BLaER1 treated with 17β-estradiol and CSF1 and Interleukin-3, amounts not matched to agents 10 nM and 100 nM (cell line): Measurements from ENCODE around the gene SYNE3.

Experiments used
- H3K27ac ChIP-seq, 11 experiments: shearing (Covaris generic); formaldehyde crosslinking; 2 replicates each; pipeline ENCODE4 v1.8.1; 2022
- H3K27me3 ChIP-seq, 11 experiments: shearing (Covaris generic); formaldehyde crosslinking; 2 replicates each; pipeline ENCODE4 v1.8.1; 2022
- H3K36me3 ChIP-seq, 11 experiments: shearing (Covaris generic); formaldehyde crosslinking; 2 replicates each; pipeline ENCODE4 v1.8.1; 2022
- H3K4me1 ChIP-seq, 10 experiments: shearing (Covaris generic); formaldehyde crosslinking; 2 replicates each; pipeline ENCODE4 v1.8.1; 2022
- H3K4me2 ChIP-seq, 11 experiments: shearing (Covaris generic); formaldehyde crosslinking; 2 replicates each; pipeline ENCODE4 v1.8.1; 2022
- H3K4me3 ChIP-seq, 10 experiments: shearing (Covaris generic); formaldehyde crosslinking; 2 replicates each; pipeline ENCODE4 v1.8.1; 2022
- H3K9ac ChIP-seq, 11 experiments: shearing (Covaris generic); formaldehyde crosslinking; 2 replicates each; pipeline ENCODE4 v1.8.1; 2022
- H3K9me3 ChIP-seq, 11 experiments: shearing (Covaris generic); formaldehyde crosslinking; replicated peaks in 1 of 11; 2 replicates each; pipeline ENCODE4 v1.8.1; 2022
- H4K20me1 ChIP-seq, 11 experiments: shearing (Covaris generic); formaldehyde crosslinking; 2 replicates each; pipeline ENCODE4 v1.8.1; 2022
- Cebpa-rat ChIP-seq, 11 experiments: shearing (Covaris generic); IDR thresholded peaks; 2 replicates each; pipeline ENCODE4 v1.8.1; 2022

SYNE3 gene

GRCh38 chr14:95553141-95553540 is 36.7 kb upstream of the SYNE3 start:
- H3K4me2 ChIP-seq: no peak overlapping the region

DNA sequence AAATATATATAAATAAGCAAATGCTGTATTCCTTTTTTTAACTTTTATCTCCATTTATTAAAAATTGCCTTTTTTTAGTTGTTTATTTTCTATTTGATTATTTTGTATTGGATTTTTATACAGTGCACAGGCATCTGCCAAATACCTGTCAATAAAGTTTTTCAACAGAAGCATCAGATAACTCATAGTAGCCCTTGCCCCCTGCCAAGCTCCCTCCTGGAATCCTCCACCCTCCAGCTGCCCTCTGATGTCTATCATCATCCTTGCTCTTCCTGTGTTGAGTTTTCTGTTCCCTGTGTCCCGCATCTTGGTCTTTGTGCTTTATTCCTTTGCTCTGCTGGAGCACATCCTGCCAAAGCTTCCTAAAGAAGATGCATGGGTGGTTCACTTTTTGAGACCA is 35.0 kb upstream of the SYNE3 start:
- H3K27ac ChIP-seq: no peak overlapping the region
- no peak overlapping the region for H3K4me2 ChIP-seq
- peaks cover 0 to 37% (median 9%) of the 10 kb centered on the region in 11 experiments; a peak in 6 of 22 replicates for H4K20me1 ChIP-seq
- H3K9ac ChIP-seq: no peak overlapping the region
- H3K4me3 ChIP-seq: no peak overlapping the region
- no peak for TF ChIP-seq Cebpa-rat (IDR thresholded peaks at IDR 0.05)
- no peaks in the 10 kb centered on the region for H3K27me3 ChIP-seq
- H3K36me3 ChIP-seq: peaks cover 3 to 51% (median 35%) of the 10 kb centered on the region in 11 experiments; a peak in 20 of 22 replicates
- H3K9me3 ChIP-seq: peaks cover 0 to 6% (median 0%) of the 10 kb centered on the region in 11 experiments; a peak in 3 of 22 replicates
- H3K4me1 ChIP-seq: peaks cover under 1 to 41% (median 24%) of the 10 kb centered on the region in 10 experiments; a peak in 17 of 20 replicates

More at GRCh38 chr14:95553141-95553540, 36.7 kb upstream of the SYNE3 start:
- peaks cover 0 to 34% (median 18%) of the 10 kb centered on the region in 11 experiments; a peak in 17 of 22 replicates for H3K36me3 ChIP-seq
- H3K27ac ChIP-seq: no peak overlapping the region
- H3K4me3 ChIP-seq: no peak overlapping the region
- peaks cover 0 to 36% (median 15%) of the 10 kb centered on the region in 10 experiments; a peak in 14 of 20 replicates for H3K4me1 ChIP-seq
- no peak for TF ChIP-seq Cebpa-rat (IDR thresholded peaks at IDR 0.05)
- H3K27me3 ChIP-seq: no peaks in the 10 kb centered on the region
- peaks cover 0 to 6% (median 0%) of the 10 kb centered on the region in 11 experiments; a peak in 3 of 22 replicates for H3K9me3 ChIP-seq
- H3K9ac ChIP-seq: no peak overlapping the region
- peaks cover 0 to 25% (median 0%) of the 10 kb centered on the region in 11 experiments; a peak in 3 of 22 replicates for H4K20me1 ChIP-seq

DNA sequence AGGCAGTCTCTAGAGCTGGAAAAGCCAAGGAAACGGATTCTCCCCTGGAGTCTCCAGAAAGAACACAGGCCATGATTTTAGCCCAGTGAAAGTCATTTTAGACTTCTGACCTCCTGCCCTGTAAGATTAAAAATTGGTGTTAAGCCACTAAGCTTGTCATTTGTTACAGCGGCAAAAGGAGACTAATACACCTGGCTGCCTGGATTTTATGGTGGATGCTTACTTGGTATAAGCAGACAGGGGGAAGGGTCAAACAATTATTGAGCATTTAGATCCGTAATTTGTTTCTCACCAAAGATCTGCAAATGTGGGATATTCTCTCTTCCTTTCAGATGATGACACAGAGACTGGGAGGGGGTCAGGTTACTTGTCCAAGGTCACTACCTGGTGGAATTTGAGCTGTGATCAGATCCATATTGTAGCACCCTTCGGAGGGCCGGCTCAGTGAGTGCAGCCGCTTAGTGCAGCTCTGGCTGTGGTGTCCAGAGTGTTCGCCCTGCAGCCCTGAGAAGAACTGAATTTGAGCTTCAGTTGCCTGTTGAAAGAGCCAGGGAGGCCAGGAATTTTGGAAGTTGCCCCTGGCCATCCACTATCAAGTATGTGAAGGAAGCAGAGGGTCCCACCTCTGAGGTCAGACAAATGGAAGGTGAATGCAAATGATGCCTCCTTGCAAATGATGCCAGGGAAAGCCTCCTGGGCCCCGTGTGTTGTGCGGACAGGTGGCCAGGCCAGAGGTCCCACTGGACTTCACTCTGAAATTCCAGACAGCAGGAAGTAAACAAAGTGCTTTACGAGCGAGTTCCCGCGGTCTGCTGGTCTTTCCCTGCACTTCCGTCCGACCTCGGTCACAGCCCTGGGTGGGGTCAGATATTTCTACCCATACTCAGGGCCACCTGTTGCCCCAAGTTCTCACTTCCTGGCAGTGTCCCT is 33.5 kb upstream of the SYNE3 start:
- Histone ChIP-seq H3K4me3 (no peak overlapping the region), H3K27ac (no peak overlapping the region), H3K9me3 (peaks cover 0 to under 1% (median 0%) of the 10 kb centered on the region in 11 experiments; a peak in 3 of 22 replicates), H4K20me1 (peaks cover 0 to 50% (median 22%) of the 10 kb centered on the region in 11 experiments; a peak in 14 of 22 replicates), H3K36me3 (peaks cover 3 to 63% (median 40%) of the 10 kb centered on the region in 11 experiments; a peak in 20 of 22 replicates), H3K27me3 (no peaks in the 10 kb centered on the region), H3K4me1 (peaks cover 15 to 49% (median 31%) of the 10 kb centered on the region in 10 experiments), H3K4me2 (no peak overlapping the region), H3K9ac (no peak overlapping the region)
- no peak for TF ChIP-seq Cebpa-rat (IDR thresholded peaks at IDR 0.05)

DNA sequence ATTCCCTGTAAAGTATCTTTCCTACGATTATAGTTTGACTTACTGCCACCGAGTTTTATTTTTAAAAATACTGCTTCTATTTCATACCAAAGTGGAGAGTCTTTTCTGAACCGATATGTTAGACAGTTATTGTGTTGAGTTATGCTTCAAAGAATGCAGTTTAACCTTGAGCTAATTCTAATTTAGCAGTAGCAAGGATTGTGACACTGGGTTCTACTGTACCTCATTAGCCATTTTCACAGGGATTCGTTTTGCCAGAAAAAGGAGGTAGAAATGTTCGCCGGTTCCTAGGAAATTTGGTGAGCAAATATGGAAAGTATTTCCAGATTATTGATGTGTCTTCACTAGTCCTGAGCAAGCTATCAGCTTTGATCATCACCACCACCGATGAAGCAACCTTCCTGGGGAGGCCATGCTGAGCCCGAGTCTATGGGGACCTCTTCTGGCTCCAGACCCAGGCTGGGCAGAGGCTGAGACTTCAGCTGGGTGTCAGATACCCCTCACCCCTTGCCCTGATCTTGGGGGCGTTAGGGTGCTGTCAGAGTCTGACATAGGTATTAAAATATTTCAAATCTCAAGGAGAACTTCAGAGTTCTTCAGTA is 32.0 kb upstream of the SYNE3 start:
- peak overlapping the region in 4 of 11 experiments; percentile 25 to 36 (median 32); a peak in 4 of 22 replicates for H3K27ac ChIP-seq
- H3K9me3 ChIP-seq: no peaks in the 10 kb centered on the region
- no peak overlapping the region for H3K4me3 ChIP-seq
- no peaks in the 10 kb centered on the region for H3K27me3 ChIP-seq
- H3K4me1 ChIP-seq: peaks cover 30 to 64% (median 46%) of the 10 kb centered on the region in 10 experiments
- H3K36me3 ChIP-seq: peaks cover 3 to 75% (median 49%) of the 10 kb centered on the region in 11 experiments; a peak in 20 of 22 replicates
- peak overlapping the region in 1 of 11 experiments; percentile 14; a peak in 2 of 22 replicates for H3K4me2 ChIP-seq
- no peak for TF ChIP-seq Cebpa-rat (IDR thresholded peaks at IDR 0.05)
- H3K9ac ChIP-seq: no peak overlapping the region
- peaks cover 0 to 65% (median 33%) of the 10 kb centered on the region in 11 experiments; a peak in 17 of 22 replicates for H4K20me1 ChIP-seq

DNA sequence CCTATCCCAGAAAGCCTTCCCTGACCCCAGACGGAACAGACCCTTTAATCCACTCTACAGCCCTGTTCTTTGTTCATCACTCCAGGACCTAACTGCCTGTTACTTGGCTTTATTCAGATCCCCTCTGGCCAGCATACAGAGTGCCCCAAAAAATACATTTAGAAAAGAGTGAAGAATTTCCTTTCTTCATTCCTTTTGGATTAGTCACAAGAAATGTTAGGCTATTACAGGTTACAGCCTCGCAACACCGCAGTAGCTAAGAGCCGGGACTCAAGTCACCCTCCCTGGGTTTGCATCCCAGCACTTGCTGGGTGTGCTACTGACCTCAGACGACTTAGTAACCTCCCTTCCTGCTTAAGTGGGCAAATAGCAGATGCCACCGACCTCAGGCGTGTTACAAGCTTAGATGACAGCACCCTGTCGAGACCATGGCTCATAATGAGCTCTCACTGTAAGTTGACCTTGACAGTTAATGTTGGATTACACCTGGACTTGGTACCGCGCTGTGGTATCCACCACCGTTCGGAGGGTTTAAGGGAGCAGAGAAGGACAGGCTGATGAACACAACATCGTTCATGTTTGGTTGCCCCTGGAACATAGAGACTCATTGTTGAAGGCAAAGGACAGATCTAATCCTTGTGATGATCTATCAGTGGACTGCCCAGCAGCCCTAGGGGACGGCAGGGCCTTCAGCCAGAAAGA is 31.3 kb upstream of the SYNE3 start:
- peak overlapping the region in 4 of 11 experiments; percentile 25 to 36 (median 32); a peak in 4 of 22 replicates for H3K27ac ChIP-seq
- peaks cover 0 to 66% (median 33%) of the 10 kb centered on the region in 11 experiments; a peak in 17 of 22 replicates for H4K20me1 ChIP-seq
- H3K9ac ChIP-seq: no peak overlapping the region
- H3K9me3 ChIP-seq: no peaks in the 10 kb centered on the region
- no peak for TF ChIP-seq Cebpa-rat (IDR thresholded peaks at IDR 0.05)
- peaks cover 3 to 82% (median 52%) of the 10 kb centered on the region in 11 experiments; a peak in 20 of 22 replicates for H3K36me3 ChIP-seq
- no peaks in the 10 kb centered on the region for H3K27me3 ChIP-seq
- no peak overlapping the region for H3K4me3 ChIP-seq
- peak overlapping the region in 1 of 11 experiments; percentile 14; a peak in 2 of 22 replicates for H3K4me2 ChIP-seq
- H3K4me1 ChIP-seq: peaks cover 37 to 67% (median 53%) of the 10 kb centered on the region in 10 experiments

GRCh38 chr14:95547272-95547625 is 30.8 kb upstream of the SYNE3 start:
- Histone ChIP-seq H3K4me3 (no peak overlapping the region), H3K4me2 (no peak overlapping the region), H3K27me3 (no peaks in the 10 kb centered on the region), H3K9ac (no peak overlapping the region), H4K20me1 (peaks cover 0 to 66% (median 33%) of the 10 kb centered on the region in 11 experiments; a peak in 17 of 22 replicates), H3K4me1 (peaks cover 38 to 70% (median 56%) of the 10 kb centered on the region in 10 experiments), H3K36me3 (peaks cover 3 to 82% (median 53%) of the 10 kb centered on the region in 11 experiments; a peak in 20 of 22 replicates), H3K9me3 (no peaks in the 10 kb centered on the region), H3K27ac (peak overlapping the region in 4 of 11 experiments; percentile 25 to 36 (median 32); a peak in 2 of 22 replicates)
- no peak for TF ChIP-seq Cebpa-rat (IDR thresholded peaks at IDR 0.05)

- H3K9ac ChIP-seq: peak overlapping the region in 6 of 11 experiments; percentile 10 to 59 (median 48); a peak in 9 of 22 replicates
- H3K4me1 ChIP-seq: peaks cover 38 to 81% (median 59%) of the 10 kb centered on the region in 10 experiments
- H3K4me2 ChIP-seq: peak overlapping the region; percentile 74 to 93 (median 85)
- H4K20me1 ChIP-seq: peaks cover 0 to 82% (median 40%) of the 10 kb centered on the region in 11 experiments; a peak in 17 of 22 replicates
- peak overlapping the region in 10 of 11 experiments; percentile 25 to 79 (median 59); a peak in 19 of 22 replicates for H3K27ac ChIP-seq
- peaks cover 3 to 75% (median 49%) of the 10 kb centered on the region in 11 experiments; a peak in 20 of 22 replicates for H3K36me3 ChIP-seq
- H3K9me3 ChIP-seq: no peaks in the 10 kb centered on the region
- H3K27me3 ChIP-seq: no peaks in the 10 kb centered on the region
- peak overlapping the region in 1 of 10 experiments; percentile 29; a peak in 2 of 20 replicates for H3K4me3 ChIP-seq
- TF ChIP-seq Cebpa-rat (IDR thresholded peaks at IDR 0.05): no peak
Observed at GRCh38 chr14:95545515-95546168, 29.2 kb upstream of the SYNE3 start.
